Stimulated activated CD4-positive, alpha-beta T cell treated with anti-CD3 and anti-CD28 coated beads, TNF-alpha, amount 100 ng/mL, for 4 hours (primary cell): ENCODE results near the gene GALNS.
"Not testable (repeated sequence)": the region's sequence is repeated elsewhere in the genome, so short reads cannot be mapped to it uniquely, and the experiment has no call there.

Source experiments
- DNase-seq, 3 experiments: peaks; one replicate each; pipeline ENCODE4 v3.0.0-alpha.2; 2020; ENCODE audit warnings: low read depth in 3 of 3

GALNS gene

DNA sequence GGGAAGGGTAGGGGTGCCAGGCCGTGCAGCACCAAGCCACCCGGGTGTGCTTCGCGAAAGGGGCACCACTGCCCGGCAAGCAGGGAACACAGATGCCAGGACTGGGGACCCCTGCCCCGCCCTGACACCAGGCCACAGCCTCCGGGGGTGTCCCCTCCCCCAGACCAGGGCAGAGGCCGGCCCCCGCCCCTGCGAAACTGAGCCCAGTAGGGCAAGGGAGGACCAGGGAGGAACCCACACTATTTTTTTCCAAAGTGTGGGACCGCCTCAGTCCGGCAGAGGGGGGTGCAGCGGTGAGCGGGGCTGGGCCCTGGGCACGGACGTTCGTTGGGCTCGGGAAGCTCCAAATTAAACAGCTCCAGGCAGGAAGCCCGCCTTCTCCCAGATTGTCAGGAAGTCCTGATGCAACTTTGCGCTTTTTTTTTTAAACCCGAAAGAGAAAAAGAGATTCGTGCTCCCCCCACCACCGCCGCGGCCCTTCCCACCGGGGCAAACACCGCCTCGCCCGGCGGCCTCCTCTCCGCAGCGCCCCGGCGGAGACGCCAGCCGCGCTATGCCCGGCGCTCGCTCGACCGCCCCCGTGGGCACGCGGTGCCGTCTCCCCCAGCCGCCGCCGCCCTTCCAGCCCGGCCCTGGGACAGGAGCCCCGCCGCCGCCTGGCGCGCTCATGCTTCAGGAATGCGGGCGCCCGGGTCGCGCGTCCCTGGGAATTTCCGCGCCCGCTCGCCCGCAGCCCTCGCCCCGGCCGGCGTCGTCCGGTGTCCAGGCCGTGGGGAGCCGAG is 72.5 kb downstream of the GALNS start:
- no peak for DNase-seq

DNA sequence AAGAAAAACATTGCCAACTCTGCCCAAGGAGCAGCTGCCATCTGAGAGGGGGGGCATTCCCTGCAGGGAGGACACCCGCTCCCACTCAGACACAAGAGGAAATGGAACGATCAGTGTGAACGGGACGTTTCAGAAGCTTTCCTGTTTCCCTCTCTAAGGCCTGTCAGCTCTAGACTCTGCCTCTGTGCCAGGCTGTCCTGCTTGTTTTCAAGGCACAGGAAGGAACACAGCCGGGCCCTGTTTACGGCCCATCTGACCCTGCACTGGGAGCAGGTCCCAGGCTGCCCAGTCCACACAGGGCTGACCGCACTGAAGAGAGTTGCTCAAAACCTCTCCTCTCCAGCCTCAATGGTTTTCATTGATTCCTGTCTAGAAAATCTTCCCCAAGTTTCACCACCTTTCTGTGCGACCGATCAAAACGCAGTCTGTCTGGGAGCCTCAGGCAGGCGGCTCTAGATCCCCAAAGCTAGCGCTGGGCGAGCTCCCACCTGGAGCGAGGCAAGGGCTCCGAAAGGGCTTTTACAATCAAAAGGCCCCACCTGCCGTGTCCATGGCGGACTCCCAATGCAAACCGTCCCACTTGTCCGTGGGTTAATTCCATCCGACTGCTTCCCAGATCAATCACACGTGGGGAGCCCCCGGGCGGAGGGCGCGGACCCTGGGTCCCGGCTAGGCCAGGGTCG is 73.2 kb downstream of the GALNS start:
- DNase-seq = no peak

DNA sequence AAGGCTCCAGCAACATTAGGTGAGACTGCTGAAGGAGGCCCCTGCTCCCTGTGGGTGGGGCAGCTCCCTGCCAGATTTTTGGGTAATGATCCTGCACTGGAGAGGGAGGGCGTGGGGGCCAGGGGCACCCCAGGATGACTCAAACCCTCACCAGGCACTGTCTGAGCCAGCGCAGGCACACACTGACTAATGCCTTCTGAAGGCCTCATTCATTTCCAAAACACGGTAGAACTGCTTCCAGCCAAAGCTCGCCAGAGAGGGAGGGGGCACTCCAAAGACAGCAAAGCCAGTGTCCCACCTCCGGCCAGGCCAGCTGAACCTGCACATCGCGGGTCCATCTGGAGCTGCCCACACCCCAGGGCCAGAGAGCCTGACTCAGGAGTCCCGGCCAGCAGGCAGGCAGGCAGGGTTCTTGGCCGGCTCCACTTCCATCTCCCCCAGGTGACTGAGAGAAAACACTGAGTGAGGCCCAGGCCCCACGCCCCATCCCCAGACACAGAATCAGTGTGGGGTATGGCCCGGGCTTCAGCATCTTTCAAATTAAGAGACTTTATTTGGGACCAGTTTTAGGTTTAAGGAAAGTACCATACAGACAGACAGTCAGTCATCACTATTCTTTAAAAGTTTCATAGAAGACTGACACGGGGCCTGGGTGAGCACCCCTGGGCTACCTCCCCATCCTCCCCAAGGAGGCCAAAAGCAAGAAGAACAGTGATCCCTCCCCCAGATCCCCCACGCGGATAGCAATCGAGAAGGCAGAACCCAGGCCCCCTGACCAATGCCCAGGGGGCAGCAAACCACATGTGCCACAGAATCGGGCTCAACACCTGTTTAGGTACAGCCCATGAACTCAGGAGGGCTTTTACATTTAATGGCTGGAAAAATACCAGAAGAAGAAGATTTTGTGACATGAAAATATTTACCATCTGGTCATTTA is 74.0 kb downstream of the GALNS start:
- peak; percentile 60 to 64 (median 60) for DNase-seq

DNA sequence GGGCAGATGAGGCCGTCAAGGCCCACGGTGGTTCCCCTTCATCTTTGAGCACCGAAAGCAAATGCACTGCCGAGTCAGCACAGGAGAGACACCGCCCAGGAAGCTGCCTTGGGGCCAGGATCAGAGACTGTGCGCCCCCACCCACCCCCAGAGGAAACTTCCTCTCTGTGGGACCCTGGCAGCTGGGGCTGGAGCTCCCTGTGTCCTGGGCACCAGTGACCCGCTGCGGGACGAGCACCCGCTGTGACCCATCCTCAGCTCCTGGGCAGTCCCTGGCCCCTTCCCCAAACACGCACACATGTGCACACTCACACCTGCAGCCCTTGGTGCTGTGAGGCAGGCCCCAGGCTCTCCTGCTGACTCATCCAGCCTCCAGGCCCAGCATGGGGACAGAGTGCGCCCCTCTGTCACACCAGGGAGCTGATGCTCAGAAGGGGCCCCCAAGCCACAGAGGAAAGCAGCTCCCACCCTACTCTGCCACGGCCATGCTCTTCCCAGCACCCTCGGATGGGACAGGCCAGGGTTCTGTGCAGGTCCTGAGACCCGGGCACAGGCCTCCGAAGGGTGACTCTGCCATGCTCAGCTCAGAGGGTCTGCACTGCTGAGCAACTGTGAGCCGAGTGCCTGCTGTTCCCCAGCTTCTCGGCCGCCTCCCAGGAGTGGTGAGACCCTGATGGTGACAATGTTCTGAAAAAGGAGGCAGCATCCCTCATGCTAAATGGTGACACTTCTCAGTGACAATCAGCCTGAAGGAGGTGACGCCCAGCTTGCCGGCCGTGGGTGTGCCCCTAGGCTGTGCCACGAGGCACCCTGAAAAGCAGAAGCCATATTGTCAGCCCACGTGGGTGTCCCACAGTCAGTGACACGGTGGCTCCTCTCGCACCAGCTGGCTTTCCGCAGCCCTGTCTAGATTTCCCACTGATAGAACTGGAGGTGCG is 75.3 kb downstream of the GALNS start:
- peak; percentile 48 to 59 (median 56) for DNase-seq

DNA sequence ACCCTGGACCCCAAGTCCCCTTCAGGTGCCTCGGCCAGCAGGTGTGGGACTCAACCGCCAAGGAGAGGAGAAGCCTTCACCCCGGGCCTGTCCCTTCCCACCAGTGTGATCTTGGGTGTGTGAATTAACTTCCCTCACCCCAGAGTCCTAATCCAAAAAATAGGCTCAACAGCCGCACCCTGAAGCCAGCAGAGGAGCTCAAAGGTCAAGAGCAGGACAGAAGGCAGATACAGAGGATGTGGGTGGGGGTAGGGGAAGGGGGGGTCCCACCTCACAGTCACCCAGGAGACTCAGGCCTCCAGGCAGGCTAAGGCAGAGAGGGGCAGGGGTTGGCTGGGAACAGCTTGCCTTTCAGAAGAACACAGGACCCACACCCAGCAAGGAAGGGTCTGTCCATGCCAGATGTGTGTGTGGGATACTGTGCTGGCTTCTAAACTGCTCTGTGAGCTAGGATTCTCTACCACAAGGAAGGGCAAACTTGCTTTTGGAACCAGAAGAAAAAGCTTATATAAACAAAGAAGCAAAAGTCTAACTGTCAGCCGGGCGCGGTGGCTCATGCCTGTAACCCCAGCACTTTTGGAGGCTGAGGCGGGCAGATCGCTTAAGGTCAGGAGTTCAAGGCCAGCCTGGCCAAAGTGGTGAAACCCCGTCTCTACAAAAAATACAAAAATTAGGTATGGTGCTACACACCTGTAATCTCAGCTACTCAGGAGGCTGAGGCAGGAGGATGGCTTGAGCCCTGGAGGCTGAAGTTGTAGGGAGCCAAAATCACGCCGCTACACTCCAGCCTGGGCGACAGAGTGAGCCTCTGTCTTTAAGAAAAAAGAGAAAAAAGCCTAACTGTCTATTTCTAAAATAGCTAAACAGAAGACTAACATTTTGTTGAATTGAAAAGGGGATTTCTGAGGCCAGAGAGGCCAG is 76.3 kb downstream of the GALNS start:
- no peak for DNase-seq

DNA sequence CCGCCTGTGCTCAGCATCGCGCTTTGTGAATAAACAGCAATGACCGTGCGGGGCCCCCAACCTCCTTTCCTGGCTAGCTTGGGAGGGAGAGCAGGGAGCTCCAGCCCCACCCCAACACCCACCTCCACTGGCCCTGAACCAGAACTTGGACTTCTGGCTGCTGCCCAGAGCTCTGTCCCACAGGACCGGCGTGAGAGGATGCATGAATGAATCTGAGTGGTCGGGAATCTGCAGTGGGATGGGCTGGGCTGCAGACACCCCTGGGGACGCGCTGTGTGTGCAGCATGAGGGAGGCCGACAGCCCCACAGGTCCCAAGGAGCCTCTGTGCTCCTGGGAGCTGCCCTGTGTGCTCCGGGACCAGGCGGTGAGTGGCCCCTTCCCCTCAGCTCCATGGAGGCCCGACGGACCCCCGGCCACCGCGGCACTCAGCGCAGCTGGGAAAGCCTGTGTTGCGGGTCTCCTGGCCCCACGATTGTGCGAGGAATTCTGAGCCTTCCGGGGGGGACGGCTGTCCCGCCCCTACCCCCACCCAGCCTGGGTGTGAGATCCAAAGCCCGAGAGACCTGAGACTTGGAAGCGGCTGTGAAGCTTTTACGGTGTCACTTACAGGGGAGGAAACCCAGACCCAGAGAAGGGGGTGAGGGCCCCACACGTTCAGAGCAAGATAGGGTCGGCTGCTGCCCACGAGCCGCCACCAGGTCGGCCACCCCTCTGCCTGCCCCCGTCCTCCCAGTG is 77.2 kb downstream of the GALNS start:
- DNase-seq = no peak

DNA sequence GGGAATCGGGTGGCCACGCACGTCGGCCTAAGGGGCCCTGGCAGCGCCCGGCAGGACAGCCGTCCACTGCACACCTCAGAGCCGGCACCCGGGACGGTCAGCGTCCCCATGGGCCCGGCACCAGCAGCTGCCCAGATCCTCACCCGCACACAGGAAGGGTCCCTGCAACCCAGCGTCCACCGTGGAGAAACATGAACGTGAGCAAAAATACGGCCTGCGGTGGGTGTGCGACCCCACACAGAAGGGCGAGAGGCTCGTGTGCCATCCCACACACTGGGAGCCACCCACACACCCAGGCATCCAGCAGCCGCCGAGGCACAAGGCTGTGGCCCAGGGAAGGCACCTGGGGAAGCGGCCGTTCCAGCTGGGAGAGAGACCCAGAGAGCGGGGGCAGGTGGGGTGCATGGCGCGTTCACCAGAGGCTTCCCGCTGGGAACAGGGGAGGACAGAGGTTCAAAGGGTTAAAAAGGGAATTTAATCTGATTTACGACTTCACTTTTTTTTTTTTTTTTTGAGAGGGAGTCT is 78.1 kb downstream of the GALNS start:
- DNase-seq = no peak

DNA sequence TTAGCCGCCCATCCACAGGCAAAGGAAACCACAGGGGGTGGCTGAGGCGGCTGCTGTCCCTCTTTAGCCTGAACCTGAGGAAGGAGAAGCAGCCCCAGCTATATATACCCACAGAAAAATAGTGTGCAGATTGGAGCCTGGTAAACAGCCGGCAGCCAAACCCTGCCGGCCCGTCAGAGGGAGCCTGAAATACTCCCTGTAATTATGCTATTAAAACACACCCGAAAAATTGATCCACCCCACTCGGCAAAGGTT is 78.5 kb downstream of the GALNS start:
- DNase-seq = no peak

DNA sequence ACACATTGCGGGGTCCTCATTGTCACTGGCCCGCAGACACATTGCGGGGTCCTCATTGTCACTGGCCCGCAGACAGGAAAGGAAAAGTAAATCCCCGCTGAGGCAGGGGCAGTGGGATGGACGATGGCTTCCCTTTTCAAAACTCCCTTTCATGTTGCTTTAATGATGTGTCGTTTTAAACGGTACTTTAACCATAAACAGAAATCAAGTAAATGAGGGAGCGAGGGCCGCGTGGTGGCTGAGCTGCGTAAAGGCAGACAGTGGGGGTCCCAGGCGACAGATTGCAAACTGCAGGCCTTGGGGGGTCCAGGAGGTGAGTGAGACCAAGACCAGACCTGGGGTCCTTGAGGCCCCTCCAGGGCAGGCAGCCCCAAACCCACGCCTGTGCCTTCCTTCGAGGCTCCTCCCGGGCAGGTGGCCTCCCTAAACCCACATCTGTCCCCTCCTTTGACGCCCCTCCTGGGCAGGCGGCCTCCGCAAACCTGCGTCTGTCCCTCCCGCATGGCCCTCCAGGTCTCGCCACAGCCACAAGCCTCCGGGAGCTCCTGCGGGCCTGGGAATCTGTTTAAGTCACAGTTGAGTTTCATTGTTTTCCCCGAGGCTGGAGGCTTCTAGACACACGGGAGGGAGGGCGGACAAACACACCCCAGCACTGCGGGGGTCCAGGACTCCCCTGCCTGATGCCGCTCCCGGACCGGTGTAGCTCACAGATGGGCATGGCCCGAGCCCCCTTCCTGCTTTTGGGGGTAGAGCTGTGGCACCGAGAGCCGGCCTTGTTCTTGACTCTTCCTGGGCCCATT is 79.1 kb downstream of the GALNS start:
- DNase-seq = no peak

DNA sequence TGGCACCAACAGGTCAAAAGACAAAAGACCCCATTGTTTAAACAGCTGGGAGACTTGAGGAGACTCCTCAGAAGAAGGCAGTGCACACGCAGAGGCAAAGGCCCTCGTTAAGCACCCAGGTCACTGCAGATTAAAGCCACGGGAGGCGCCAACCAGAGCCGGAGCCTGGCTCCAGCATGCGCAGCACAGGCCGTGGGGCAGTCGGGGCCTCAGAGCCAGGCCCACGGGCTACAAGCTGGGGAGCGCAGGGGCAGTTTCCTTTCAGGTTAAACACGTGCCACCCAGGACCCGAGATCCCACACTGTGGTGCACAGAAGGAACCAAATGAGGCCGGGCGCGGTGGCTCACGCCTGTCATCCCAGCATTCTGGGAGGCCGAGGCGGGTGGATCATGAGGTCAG is 80.9 kb downstream of the GALNS start:
- no peak for DNase-seq

DNA sequence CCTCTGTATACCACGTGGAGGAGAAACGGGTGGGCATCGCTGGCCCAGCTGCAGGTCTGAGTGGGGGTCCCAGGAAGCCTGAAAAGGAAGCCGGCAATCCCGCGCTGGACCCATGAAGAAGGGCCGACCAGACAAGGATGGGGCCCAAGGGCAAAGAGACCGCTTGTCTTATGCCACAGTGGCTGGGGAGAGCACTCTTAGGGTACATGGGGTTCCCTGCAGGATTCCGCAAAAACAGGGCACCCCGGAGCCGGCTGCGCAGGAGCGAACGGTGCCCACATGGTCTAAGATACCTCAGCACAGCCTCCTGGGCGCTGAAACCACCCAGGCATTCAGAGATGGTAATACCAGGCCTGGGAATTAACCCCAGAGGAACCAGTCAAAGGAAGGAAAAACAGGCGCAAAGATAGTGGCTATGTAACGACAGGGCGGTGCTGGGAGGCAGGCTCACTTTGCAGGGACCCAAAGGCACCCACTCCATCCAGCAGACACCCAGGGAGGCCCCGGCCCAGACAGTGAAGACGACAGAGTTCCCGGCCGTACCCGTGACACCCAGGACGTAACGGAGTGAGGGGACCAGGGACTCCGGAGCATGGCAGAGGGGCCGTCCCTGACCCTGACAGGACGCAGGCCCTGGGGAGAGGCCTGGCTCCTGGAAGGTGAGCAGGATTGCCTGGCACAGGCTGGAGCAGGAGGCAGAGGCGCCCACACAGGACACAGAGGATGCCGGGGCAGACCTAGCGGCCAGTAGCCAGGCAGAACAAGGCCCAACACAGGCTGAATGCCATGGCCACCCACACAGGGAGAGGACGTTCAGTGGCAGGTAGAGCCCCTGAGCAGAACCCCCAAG is 82.0 kb downstream of the GALNS start:
- no peak for DNase-seq

DNA sequence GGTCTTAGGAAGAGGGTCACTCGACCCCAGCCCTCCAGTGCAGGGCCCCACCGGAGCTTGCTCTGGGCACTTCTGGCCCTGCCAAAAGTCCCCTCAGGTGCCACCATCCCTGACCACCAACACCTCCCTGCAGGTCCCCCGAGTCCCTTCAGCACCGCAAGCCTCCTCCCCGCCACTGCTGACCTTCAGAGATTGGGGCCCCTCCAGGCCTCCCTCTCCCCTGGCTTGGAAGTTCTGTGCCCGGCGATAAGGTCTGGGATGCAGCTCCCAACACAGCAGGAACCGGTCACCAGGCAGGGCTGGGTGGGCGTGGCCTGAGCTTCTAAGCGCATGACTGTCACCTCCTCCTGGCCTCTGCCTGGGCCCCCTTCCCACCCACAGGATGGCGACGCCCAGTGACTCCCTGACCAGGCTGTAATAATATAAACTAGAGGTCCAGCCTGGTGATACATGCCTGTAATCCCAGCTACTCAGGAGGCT is 82.9 kb downstream of the GALNS start:
- no peak for DNase-seq

DNA sequence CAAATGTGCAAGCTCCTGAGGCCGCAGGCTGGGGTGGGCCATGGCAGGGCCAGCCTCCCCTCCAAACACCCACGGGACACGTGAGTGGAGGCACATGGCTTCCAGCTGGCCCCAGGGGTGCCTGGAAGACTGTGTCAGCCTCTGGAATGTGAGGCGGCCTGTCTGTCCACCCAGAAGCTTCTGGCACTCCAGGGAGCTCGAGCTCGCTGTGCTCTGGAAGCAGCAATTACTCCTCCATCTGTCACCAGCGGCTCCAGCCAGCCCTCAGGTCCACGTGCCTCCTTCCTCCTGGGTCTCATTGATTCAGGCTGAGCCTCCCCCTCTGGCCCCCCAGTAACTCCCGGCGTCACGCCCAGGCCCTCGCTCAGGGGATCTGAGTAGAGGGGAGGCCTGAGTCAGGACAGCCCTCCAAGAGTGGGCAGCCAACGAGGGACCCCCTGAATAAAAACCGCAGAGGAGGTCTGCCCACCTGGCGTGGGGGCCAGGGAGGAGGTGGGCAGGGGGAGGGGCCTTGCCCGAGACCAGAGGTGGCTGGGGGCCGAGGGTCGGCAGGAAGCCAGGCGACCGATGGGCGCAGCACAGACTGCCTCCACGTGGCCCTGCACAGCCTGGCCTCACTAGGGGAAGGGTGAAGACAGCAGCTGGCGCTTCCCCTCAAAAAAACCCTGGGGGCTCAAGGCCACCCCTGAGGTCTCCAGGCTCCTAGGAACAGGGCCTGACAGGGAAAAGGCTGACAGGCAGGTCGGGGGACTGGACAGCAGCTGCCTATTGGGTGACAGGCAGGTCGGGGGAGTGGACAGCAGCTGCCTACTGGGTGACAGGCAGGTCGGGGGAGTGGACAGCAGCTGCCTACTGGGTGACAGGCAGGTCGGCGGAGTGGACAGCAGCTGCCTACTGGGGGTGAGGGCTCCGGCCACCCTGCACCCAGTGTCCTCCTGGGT is 83.6 kb downstream of the GALNS start:
- DNase-seq = no peak

DNA sequence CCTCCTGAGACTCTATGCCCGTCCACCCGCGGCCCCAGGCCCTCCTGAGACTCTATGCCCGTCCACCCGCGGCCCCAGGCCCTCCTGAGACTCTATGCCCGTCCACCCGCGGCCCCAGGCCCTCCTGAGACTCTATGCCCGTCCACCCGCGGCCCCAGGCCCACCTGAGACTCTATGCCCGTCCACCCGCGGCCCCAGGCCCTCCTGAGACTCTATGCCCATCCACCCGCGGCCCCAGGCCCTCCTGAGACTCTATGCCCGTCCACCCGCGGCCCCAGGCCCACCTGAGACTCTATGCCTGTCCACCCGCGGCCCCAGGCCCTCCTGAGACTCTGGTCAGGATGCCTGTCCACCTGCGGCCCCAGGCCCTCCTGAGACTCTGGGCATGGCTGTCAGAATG is 85.0 kb downstream of the GALNS start:
- not testable (repeated sequence) for DNase-seq

DNA sequence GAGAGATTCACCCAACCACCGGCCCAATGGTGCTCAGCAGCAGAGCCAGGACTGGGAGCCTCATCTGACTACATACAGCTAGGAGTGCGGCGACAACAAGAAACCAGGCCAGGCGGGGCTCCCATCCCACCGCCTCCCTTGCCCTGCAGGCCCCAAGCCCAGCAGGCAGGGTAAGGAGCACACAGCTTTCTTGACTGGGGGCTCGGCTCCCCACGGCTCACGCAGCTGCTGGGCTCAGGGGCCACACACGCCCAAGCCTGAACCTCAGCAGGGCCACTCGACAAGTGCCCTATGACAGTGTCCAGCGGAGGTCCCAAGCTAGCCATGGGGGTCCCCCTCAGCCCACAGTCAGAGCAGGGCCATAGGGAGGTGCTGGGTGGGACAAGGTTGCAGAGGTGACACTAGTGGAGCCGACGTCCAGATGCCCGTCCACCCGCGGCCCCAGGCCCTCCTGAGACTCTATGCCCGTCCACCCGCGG is 85.4 kb downstream of the GALNS start:
- no peak for DNase-seq
